ENCODE measurements around the gene GNPTAB. TPM values are rescaled to one million over a fixed set of nuclear protein-coding genes. Genes with fewer than 3 reads are reported as not detected.

GNPTAB gene
- total RNA-seq, 1 experiment from 2014 or later: 14.8 TPM

GRCh38 chr12:101732318-101732717, 98.4 kb downstream of the GNPTAB start:
- BruUV-seq (replicated peaks): no TSS peak
- Mint-ChIP-seq H3K27ac (ENCODE audit: low read depth, unreplicated experiment) (no peak overlapping the region), H3K27me3 (ENCODE audit: insufficient read depth, unreplicated experiment) (no peaks in the 10 kb centered on the region), H3K36me3 (ENCODE audit: insufficient read depth, unreplicated experiment) (peaks cover 42% of the 10 kb centered on the region), H3K4me3 (ENCODE audit: unreplicated experiment) (no peak overlapping the region), H3K4me1 (ENCODE audit: insufficient read depth, unreplicated experiment) (no peaks in the 10 kb centered on the region), H3K9me3 (ENCODE audit: unreplicated experiment) (no peaks in the 10 kb centered on the region)
- TF ChIP-seq CTCF (IDR thresholded peaks at IDR 0.05; ENCODE audit: unreplicated experiment): no peak
- CTCF ChIA-PET: no interaction called here
- intact Hi-C loops (cut with micrococcal nuclease): no loop called here
- no peak for DNase-seq (ENCODE audit: unreplicated experiment)
- POLR2A ChIA-PET: no interaction called here

- BruUV-seq (replicated peaks): no TSS peak
- CTCF ChIA-PET: interaction anchor here (0.5 to 0.6 kb wide), 2 partner anchors 240 to 310 kb away, joined by 3 read pairs; no protein-coding TSS in a partner anchor
- no peak overlapping the region for H3K27ac Mint-ChIP-seq (ENCODE audit: low read depth, unreplicated experiment)
- H3K9me3 Mint-ChIP-seq (ENCODE audit: unreplicated experiment): no peaks in the 10 kb centered on the region
- intact Hi-C loops (cut with micrococcal nuclease): no loop called here
- POLR2A ChIA-PET: no interaction called here
- TF ChIP-seq CTCF (IDR thresholded peaks at IDR 0.05; ENCODE audit: unreplicated experiment): no peak
- H3K4me1 Mint-ChIP-seq (ENCODE audit: insufficient read depth, unreplicated experiment): no peaks in the 10 kb centered on the region
- peaks cover 54% of the 10 kb centered on the region for H3K36me3 Mint-ChIP-seq (ENCODE audit: insufficient read depth, unreplicated experiment)
- H3K27me3 Mint-ChIP-seq (ENCODE audit: insufficient read depth, unreplicated experiment): no peaks in the 10 kb centered on the region
- no peak for DNase-seq (ENCODE audit: unreplicated experiment)
- no peak overlapping the region for H3K4me3 Mint-ChIP-seq (ENCODE audit: unreplicated experiment)
These were observed 100.9 kb downstream of the GNPTAB start for GRCh38 chr12:101729842-101730241.

GRCh38 chr12:101727098-101727497, 103.7 kb downstream of the GNPTAB start:
- intact Hi-C loops (cut with micrococcal nuclease): no loop called here
- H3K4me1 Mint-ChIP-seq (ENCODE audit: insufficient read depth, unreplicated experiment): no peaks in the 10 kb centered on the region
- no peaks in the 10 kb centered on the region for H3K27me3 Mint-ChIP-seq (ENCODE audit: insufficient read depth, unreplicated experiment)
- peaks cover 56% of the 10 kb centered on the region for H3K36me3 Mint-ChIP-seq (ENCODE audit: insufficient read depth, unreplicated experiment)
- H3K9me3 Mint-ChIP-seq (ENCODE audit: unreplicated experiment): no peaks in the 10 kb centered on the region
- DNase-seq (ENCODE audit: unreplicated experiment): no peak
- no peak overlapping the region for H3K27ac Mint-ChIP-seq (ENCODE audit: low read depth, unreplicated experiment)
- POLR2A ChIA-PET: no interaction called here
- no TSS peak for BruUV-seq (replicated peaks)
- CTCF ChIA-PET: no interaction called here
- TF ChIP-seq CTCF (IDR thresholded peaks at IDR 0.05; ENCODE audit: unreplicated experiment): no peak
- H3K4me3 Mint-ChIP-seq (ENCODE audit: unreplicated experiment): no peak overlapping the region

GRCh38 chr12:101722392-101722791, 108.4 kb downstream of the GNPTAB start:
- ChIA-PET POLR2A (interaction anchor here (1.2 kb wide), 1 partner anchor 24 kb away, joined by 3 read pairs; no protein-coding TSS in a partner anchor), CTCF (interaction anchor here (1.2 kb wide), 1 partner anchor 151 kb away, joined by 3 read pairs; no protein-coding TSS in a partner anchor)
- intact Hi-C loops (cut with micrococcal nuclease): no loop called here
- no peaks in the 10 kb centered on the region for H3K4me1 Mint-ChIP-seq (ENCODE audit: insufficient read depth, unreplicated experiment)
- no peak for DNase-seq (ENCODE audit: unreplicated experiment)
- no peaks in the 10 kb centered on the region for H3K9me3 Mint-ChIP-seq (ENCODE audit: unreplicated experiment)
- H3K36me3 Mint-ChIP-seq (ENCODE audit: insufficient read depth, unreplicated experiment): peaks cover 69% of the 10 kb centered on the region
- no peak overlapping the region for H3K27ac Mint-ChIP-seq (ENCODE audit: low read depth, unreplicated experiment)
- TF ChIP-seq CTCF (IDR thresholded peaks at IDR 0.05; ENCODE audit: unreplicated experiment): no peak
- no peak overlapping the region for H3K4me3 Mint-ChIP-seq (ENCODE audit: unreplicated experiment)
- no TSS peak for BruUV-seq (replicated peaks)
- no peaks in the 10 kb centered on the region for H3K27me3 Mint-ChIP-seq (ENCODE audit: insufficient read depth, unreplicated experiment)
